Omental fat pad (tissue), 4 donors: ENCODE results near the gene OXSR1. TPM values are rescaled to one million over a fixed set of nuclear protein-coding genes. Genes with fewer than 3 reads are reported as not detected.

ENCODE experiments used
- ATAC-seq: fragments of 150-250 bp; one replicate; pipeline ENCODE4 v1.9.1; 2016; ENCODE audit warnings: mild to moderate bottlenecking, moderate library complexity; ENCODE audit not compliant: low FRiP score
- DNase-seq: peaks from one replicate; pipeline ENCODE4 v3.0.0-alpha.2; 2019; ENCODE audit warnings: low spot score
- CTCF ChIP-seq, 3 donors: fragments of 450-650 bp; IDR thresholded peaks; one replicate each; pipeline ENCODE4 v1.5.1; 2016 to 2017; ENCODE audit warnings: antibody characterized with exemption in 3 of 3, mild to moderate bottlenecking in 3 of 3, moderate library complexity in 2 of 3
- total RNA-seq, 4 donors: library from RNA; depleted of rRNA; stranded (reverse); fragments of >200 nt; gene quantifications; one replicate each; pipeline ENCODE4 v1.1.0, GENCODE V29; 2016

Gene OXSR1
- total RNA-seq, 4 donors from 2014 or later, result 29.8 to 51.7 (median 45.5) TPM

DNA sequence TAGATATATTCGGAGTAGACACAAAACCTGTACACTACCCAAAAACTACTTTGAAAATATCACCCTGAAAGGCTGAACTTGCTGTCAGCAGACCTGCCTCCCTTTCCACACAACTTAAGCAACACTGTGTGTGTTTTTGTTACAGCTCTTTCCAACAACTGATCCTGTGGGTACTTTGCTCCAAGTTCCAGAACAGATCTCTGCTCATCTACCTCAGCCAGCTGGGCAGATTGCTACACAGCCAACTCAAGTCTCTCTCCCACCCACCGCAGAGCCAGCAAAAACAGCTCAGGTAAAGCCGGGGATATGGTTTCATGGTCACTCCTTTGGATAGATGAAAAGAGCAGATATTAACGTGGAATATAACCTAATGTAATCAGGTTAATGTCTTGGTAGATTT is 80.6 kb downstream of the OXSR1 start:
- no peak for TF ChIP-seq CTCF (IDR thresholded peaks at IDR 0.05)
- DNase-seq, result no peak
- ATAC-seq, result no peak

- no peak for TF ChIP-seq CTCF (IDR thresholded peaks at IDR 0.05)
- ATAC-seq (peak; percentile 91), DNase-seq (no peak)
These were observed 82.2 kb downstream of the OXSR1 start for GRCh38 chr3:38247366-38248035.

GRCh38 chr3:38250198-38250597 is 84.9 kb downstream of the OXSR1 start:
- no peak for TF ChIP-seq CTCF (IDR thresholded peaks at IDR 0.05)
- no peak for ATAC-seq
- DNase-seq, result no peak

- TF ChIP-seq CTCF (IDR thresholded peaks at IDR 0.05), result no peak
- DNase-seq (no peak), ATAC-seq (no peak)
These were observed 85.9 kb downstream of the OXSR1 start for GRCh38 chr3:38251197-38251596.

GRCh38 chr3:38253704-38254103 is 88.4 kb downstream of the OXSR1 start:
- ATAC-seq, result no peak
- no peak for DNase-seq
- no peak for TF ChIP-seq CTCF (IDR thresholded peaks at IDR 0.05)

GRCh38 chr3:38254872-38255271 is 89.5 kb downstream of the OXSR1 start:
- no peak for DNase-seq
- no peak for ATAC-seq
- no peak for TF ChIP-seq CTCF (IDR thresholded peaks at IDR 0.05)

- DNase-seq, result no peak
- TF ChIP-seq CTCF (IDR thresholded peaks at IDR 0.05), result no peak
- no peak for ATAC-seq
These were observed 90.3 kb downstream of the OXSR1 start for GRCh38 chr3:38255627-38256026.
